ENCODE data around the gene RERE. TPM values are rescaled to one million over a fixed set of nuclear protein-coding genes. Genes with fewer than 3 reads are reported as not detected.
A peak's percentile ranks its signal among the peaks of the same experiment; 100 is the strongest.

RERE gene
- total RNA-seq, 4 donors from 2014 or later = 51.2 to 1,226 (median 253) TPM

DNA sequence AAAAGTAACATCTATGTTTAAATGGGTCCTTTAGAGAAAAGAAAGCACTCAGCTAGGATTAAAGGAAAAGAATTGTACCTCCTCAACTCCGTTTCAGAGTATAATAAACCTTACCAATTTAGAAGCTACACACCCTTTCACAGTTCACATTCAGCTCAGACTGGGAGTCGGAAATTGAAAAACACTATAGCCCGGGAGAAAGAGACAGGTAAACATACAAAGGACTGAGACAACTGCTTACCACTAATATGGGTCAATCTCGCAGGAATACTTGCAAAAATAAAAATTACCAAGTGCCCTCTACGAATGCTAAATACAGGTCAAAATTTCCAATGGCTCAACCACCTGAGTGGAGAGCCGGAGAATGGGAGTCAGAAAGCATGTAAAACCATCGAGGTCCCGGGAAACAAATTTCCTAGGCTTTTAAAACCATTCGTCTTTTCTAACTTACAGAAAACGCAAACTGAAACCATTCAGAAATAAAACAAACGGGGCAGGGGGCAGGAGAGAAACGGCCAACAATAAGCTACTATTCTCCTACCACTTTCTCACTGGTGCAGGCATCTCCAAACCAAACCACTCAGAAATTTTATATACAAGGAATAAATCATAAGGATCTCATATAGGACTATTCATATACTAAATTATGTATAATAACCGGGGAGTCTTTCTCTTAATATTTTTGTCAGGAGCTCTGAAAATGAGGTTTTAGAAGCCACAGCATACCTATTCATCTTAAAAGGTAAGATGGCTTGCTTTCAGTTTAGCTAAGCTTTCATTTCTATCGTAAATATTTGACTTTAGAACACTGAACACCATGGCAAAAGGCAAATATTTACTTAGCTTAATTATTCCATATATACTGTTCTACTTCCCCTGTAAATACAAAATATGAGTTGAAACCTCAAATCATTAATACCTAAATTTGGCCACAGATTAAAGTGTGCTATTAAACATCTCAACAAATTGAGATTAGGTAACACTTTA lies 136.5 kb downstream of the RERE start:
- no peaks in the 10 kb centered on the region for H3K36me3 ChIP-seq
- intact Hi-C loops (cut with DNase I; ENCODE audit: low total_unique reads) = no loop called here
- no peak overlapping the region for H3K27ac ChIP-seq
- no peaks in the 10 kb centered on the region for H3K27me3 ChIP-seq
- H3K9me3 ChIP-seq = no peaks in the 10 kb centered on the region
- DNase-seq = no peak
- H3K4me1 ChIP-seq = peaks cover 3 to 4% of the 10 kb centered on the region in 2 donors
- TF ChIP-seq POLR2A (IDR thresholded peaks at IDR 0.05) = no peak
- no peak overlapping the region for H3K4me3 ChIP-seq

- no peaks in the 10 kb centered on the region for H3K27me3 ChIP-seq
- H3K27ac ChIP-seq = peak overlapping the region in 1 of 2 donors; percentile 41
- intact Hi-C loops (cut with DNase I; ENCODE audit: low total_unique reads) = no loop called here
- no peak for TF ChIP-seq CTCF (IDR thresholded peaks at IDR 0.05)
- no peaks in the 10 kb centered on the region for H3K36me3 ChIP-seq
- H3K4me1 ChIP-seq = peaks cover 3 to 4% of the 10 kb centered on the region in 2 donors
- no peaks in the 10 kb centered on the region for H3K9me3 ChIP-seq
- H3K4me3 ChIP-seq = no peak overlapping the region
- DNase-seq = no peak
Measured at GRCh38 chr1:8679929-8680663, 137.3 kb downstream of the RERE start.

GRCh38 chr1:8679395-8679800 lies 138.0 kb downstream of the RERE start:
- TF ChIP-seq CTCF (IDR thresholded peaks at IDR 0.05) = no peak
- TF ChIP-seq POLR2A (IDR thresholded peaks at IDR 0.05) = no peak
- no peaks in the 10 kb centered on the region for H3K9me3 ChIP-seq
- H3K4me1 ChIP-seq = peaks cover 3 to 4% of the 10 kb centered on the region in 2 donors
- H3K36me3 ChIP-seq = no peaks in the 10 kb centered on the region
- H3K27me3 ChIP-seq = no peaks in the 10 kb centered on the region
- no peak for DNase-seq
- H3K27ac ChIP-seq = peak overlapping the region in 1 of 2 donors; percentile 41
- H3K4me3 ChIP-seq = no peak overlapping the region
- intact Hi-C loops (cut with DNase I; ENCODE audit: low total_unique reads) = no loop called here

GRCh38 chr1:8678673-8679394 lies 138.6 kb downstream of the RERE start:
- no peak for TF ChIP-seq POLR2A (IDR thresholded peaks at IDR 0.05)
- TF ChIP-seq CTCF (IDR thresholded peaks at IDR 0.05) = no peak
- Histone ChIP-seq H3K4me1 (peaks cover 3 to 4% of the 10 kb centered on the region in 2 donors), H3K27ac (no peak overlapping the region), H3K36me3 (no peaks in the 10 kb centered on the region), H3K4me3 (no peak overlapping the region), H3K27me3 (no peaks in the 10 kb centered on the region), H3K9me3 (no peaks in the 10 kb centered on the region)
- no peak for DNase-seq
- intact Hi-C loops (cut with DNase I; ENCODE audit: low total_unique reads) = no loop called here

GRCh38 chr1:8677782-8678181 lies 139.7 kb downstream of the RERE start:
- H3K9me3 ChIP-seq = no peaks in the 10 kb centered on the region
- intact Hi-C loops (cut with DNase I; ENCODE audit: low total_unique reads) = no loop called here
- no peaks in the 10 kb centered on the region for H3K27me3 ChIP-seq
- TF ChIP-seq CTCF (IDR thresholded peaks at IDR 0.05) (no peak), POLR2A (IDR thresholded peaks at IDR 0.05) (no peak)
- H3K4me3 ChIP-seq = no peak overlapping the region
- H3K36me3 ChIP-seq = no peaks in the 10 kb centered on the region
- DNase-seq = no peak
- no peak overlapping the region for H3K27ac ChIP-seq
- H3K4me1 ChIP-seq = peaks cover 3 to 4% of the 10 kb centered on the region in 2 donors

All from uterus (tissue), 4 donors.